Measurements from ENCODE around the gene OTOGL.
A peak's percentile ranks its signal among the peaks of the same experiment; 100 is the strongest.

Gene OTOGL

DNA sequence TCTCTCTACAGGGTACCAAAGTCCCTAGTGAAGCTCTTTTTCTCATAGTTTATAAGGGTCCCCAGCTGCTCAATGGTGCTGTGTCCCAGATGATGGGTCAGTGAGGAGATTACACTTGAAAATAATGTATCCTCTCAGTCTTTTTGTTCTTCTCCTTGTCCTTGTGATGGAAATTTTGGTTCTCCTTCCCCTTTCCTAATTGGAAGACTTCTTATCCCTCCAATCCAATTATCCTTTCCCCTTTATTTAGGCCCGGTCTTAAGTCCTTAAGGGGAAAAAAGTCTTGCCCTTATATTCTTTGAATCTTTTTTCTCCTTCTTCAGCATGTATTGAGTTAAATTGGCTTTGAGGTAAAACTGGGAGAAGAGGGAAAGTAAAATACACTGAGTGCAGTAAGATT lies 218.6 kb downstream of the OTOGL start:
- no peak overlapping the region for H3K27ac ChIP-seq (ENCODE audit: low read depth, low read length)
- no peak overlapping the region for H2AK5ac ChIP-seq (ENCODE audit: low read length)
- no peak overlapping the region for H3K23ac ChIP-seq (ENCODE audit: low read length)
- no peaks in the 10 kb centered on the region for H3K27me3 ChIP-seq (ENCODE audit: insufficient read depth, low read length)
- no peaks in the 10 kb centered on the region for H3K9me3 ChIP-seq (ENCODE audit: insufficient read depth, low read depth, low read length)
- no peak overlapping the region for H4K91ac ChIP-seq (ENCODE audit: low read depth, low read length)
- H3K4ac ChIP-seq (ENCODE audit: low read depth, low read length) = no peak overlapping the region
- no peak overlapping the region for H2AFZ ChIP-seq (ENCODE audit: insufficient read depth, low read length, poor library complexity)
- H2BK120ac ChIP-seq (ENCODE audit: insufficient read depth, low read length, poor library complexity) = no peak overlapping the region
- H3K9ac ChIP-seq (ENCODE audit: low read length) = no peak overlapping the region
- H3K14ac ChIP-seq (ENCODE audit: low read length) = no peak overlapping the region
- DNase-seq = no peak
- H3K4me3 ChIP-seq (ENCODE audit: low read depth, low read length) = no peak overlapping the region
- H4K12ac ChIP-seq (ENCODE audit: low read depth, low read length) = no peak overlapping the region
- H4K8ac ChIP-seq (ENCODE audit: low read depth, low read length) = no peak overlapping the region
- no peaks in the 10 kb centered on the region for H3K79me1 ChIP-seq (ENCODE audit: low read length)
- no peak overlapping the region for H3K4me2 ChIP-seq (ENCODE audit: low read length)
- H2BK5ac ChIP-seq (ENCODE audit: low read depth, low read length, poor library complexity) = no peak overlapping the region
- H3K18ac ChIP-seq (ENCODE audit: low read length) = no peak overlapping the region
- H3K79me2 ChIP-seq (ENCODE audit: control insufficient read depth, insufficient read depth, low read length, poor library complexity) = no peaks in the 10 kb centered on the region
- no peak overlapping the region for H2BK12ac ChIP-seq (ENCODE audit: low read length)
- no CpG with 5 or more reads among the region's 1 CpG for WGBS (ENCODE audit: extremely low coverage, insufficient coverage, insufficient read length)
- peaks cover 5 to 12% of the 10 kb centered on the region in 2 experiments for H3K4me1 ChIP-seq (ENCODE audit: control insufficient read depth in 1 of 2, insufficient read depth in 2 of 2, low read length in 2 of 2)
- no peaks in the 10 kb centered on the region for H3K36me3 ChIP-seq (ENCODE audit: control insufficient read depth in 1 of 2, insufficient read depth in 2 of 2, low read length in 2 of 2)

DNA sequence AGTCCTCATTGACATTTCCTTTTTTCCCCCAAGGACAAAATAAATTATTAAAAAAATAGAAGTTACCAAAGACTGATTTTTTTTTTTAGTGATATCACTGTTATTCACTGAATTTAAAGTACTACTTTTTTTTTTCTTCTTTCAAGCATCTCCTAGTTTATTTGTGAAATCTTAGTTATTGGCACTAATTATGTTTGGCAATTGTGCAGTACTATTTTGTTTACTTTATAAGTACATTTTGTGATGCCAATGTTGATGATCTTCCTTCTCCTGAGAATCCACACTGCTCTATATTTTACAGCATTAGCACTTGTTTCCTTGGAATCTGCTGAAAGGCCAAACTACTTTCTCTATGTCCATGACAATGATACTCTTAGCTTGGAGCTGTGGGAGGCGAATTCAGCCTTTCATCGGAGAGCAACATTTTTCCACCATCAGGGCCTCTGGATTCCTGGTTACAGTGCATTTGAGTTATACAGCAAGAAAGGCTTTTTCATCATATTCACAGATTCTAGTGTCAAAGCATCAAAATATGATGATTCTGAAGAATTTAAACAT lies 220.9 kb downstream of the OTOGL start:
- H3K4me3 ChIP-seq (ENCODE audit: low read depth, low read length) = no peak overlapping the region
- no peak overlapping the region for H4K8ac ChIP-seq (ENCODE audit: low read depth, low read length)
- no peaks in the 10 kb centered on the region for H3K9me3 ChIP-seq (ENCODE audit: insufficient read depth, low read depth, low read length)
- H3K79me1 ChIP-seq (ENCODE audit: low read length) = no peaks in the 10 kb centered on the region
- H3K14ac ChIP-seq (ENCODE audit: low read length) = no peak overlapping the region
- peak; percentile 15 to 57 for DNase-seq
- H3K36me3 ChIP-seq (ENCODE audit: control insufficient read depth in 1 of 2, insufficient read depth in 2 of 2, low read length in 2 of 2) = no peaks in the 10 kb centered on the region
- H2BK5ac ChIP-seq (ENCODE audit: low read depth, low read length, poor library complexity) = no peak overlapping the region
- H3K4me1 ChIP-seq (ENCODE audit: control insufficient read depth in 1 of 2, insufficient read depth in 2 of 2, low read length in 2 of 2) = peaks cover 5 to 12% of the 10 kb centered on the region in 2 experiments
- no peak overlapping the region for H3K18ac ChIP-seq (ENCODE audit: low read length)
- no peaks in the 10 kb centered on the region for H3K79me2 ChIP-seq (ENCODE audit: control insufficient read depth, insufficient read depth, low read length, poor library complexity)
- H3K9ac ChIP-seq (ENCODE audit: low read length) = no peak overlapping the region
- no peak overlapping the region for H2AK5ac ChIP-seq (ENCODE audit: low read length)
- H3K4ac ChIP-seq (ENCODE audit: low read depth, low read length) = no peak overlapping the region
- no peak overlapping the region for H4K91ac ChIP-seq (ENCODE audit: low read depth, low read length)
- no peak overlapping the region for H4K12ac ChIP-seq (ENCODE audit: low read depth, low read length)
- no peak overlapping the region for H3K23ac ChIP-seq (ENCODE audit: low read length)
- no peaks in the 10 kb centered on the region for H3K27me3 ChIP-seq (ENCODE audit: insufficient read depth, low read length)
- no peak overlapping the region for H2BK120ac ChIP-seq (ENCODE audit: insufficient read depth, low read length, poor library complexity)
- no peak overlapping the region for H2BK12ac ChIP-seq (ENCODE audit: low read length)
- H3K27ac ChIP-seq (ENCODE audit: low read depth, low read length) = no peak overlapping the region
- WGBS (ENCODE audit: extremely low coverage, insufficient coverage, insufficient read length) = no CpG with 5 or more reads among the region's 2 CpGs
- no peak overlapping the region for H2AFZ ChIP-seq (ENCODE audit: insufficient read depth, low read length, poor library complexity)
- H3K4me2 ChIP-seq (ENCODE audit: low read length) = no peak overlapping the region

DNA sequence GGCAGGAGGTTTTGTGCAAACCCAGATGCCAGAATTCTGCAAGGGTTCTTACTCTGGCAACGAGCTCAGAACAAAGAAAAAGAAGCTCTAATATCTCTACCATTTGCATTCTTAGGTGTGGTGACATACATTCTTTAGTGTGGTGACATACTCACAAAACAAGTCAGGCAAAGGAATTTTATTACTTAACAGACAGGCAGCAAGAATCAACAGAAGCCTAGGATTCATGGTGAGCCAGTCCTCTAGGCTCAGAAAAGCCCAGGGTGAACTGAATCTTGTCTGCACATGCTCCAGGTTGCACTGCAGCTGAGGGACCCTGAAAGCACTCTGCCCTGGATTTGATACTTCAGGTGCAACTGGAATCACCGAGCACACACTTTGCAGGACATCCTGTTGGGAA lies 222.3 kb downstream of the OTOGL start:
- WGBS (ENCODE audit: extremely low coverage, insufficient coverage, insufficient read length) = no CpG with 5 or more reads among the region's 2 CpGs

DNA sequence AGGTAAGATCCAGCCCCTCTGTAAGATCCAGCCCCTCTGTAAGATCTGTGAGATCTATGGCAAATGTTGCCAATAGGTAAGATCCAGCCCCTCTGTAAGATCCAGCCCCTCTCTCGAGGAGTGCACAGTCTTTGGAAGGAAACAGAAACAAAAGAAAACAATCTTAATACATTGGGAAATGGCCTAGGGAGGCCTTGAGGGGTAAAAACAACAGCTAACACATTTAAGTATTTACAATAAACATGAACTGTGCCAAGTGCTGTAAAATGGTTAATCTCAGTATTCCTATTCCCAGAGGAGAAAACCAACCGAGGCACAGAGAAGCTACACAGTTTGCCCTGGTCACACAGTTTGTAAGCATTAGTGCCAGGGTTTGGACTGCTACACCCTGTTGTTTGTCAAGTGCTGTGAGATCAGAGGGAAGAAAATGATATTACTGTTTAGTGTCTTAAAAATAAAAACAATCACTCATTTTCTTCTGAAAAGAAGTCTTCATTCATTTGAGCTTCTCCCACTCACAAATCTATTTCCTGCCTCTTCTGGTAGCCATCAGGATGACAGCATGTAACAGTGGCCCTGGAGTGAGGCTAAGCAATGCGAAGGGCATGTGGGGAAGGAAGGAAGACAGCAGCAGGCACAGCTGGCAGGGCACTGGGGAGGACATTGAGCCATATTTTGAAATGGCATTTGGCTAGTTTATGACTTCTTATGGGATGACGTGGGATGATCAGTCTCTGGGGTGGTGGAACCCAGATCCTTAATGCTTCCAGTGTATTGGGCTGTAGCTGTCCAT lies 226.0 kb downstream of the OTOGL start:
- H3K27ac ChIP-seq (ENCODE audit: low read depth, low read length) = no peak overlapping the region
- H3K23ac ChIP-seq (ENCODE audit: low read length) = no peak overlapping the region
- H2BK12ac ChIP-seq (ENCODE audit: low read length) = no peak overlapping the region
- no peaks in the 10 kb centered on the region for H3K79me1 ChIP-seq (ENCODE audit: low read length)
- no peak overlapping the region for H3K18ac ChIP-seq (ENCODE audit: low read length)
- no CpG with 5 or more reads among the region's 4 CpGs for WGBS (ENCODE audit: extremely low coverage, insufficient coverage, insufficient read length)
- DNase-seq = no peak
- H3K9ac ChIP-seq (ENCODE audit: low read length) = no peak overlapping the region
- H4K8ac ChIP-seq (ENCODE audit: low read depth, low read length) = no peak overlapping the region
- H2BK120ac ChIP-seq (ENCODE audit: insufficient read depth, low read length, poor library complexity) = no peak overlapping the region
- H3K4ac ChIP-seq (ENCODE audit: low read depth, low read length) = no peak overlapping the region
- no peak overlapping the region for H4K12ac ChIP-seq (ENCODE audit: low read depth, low read length)
- H3K4me3 ChIP-seq (ENCODE audit: low read depth, low read length) = no peak overlapping the region
- H3K36me3 ChIP-seq (ENCODE audit: control insufficient read depth in 1 of 2, insufficient read depth in 2 of 2, low read length in 2 of 2) = no peaks in the 10 kb centered on the region
- no peak overlapping the region for H3K14ac ChIP-seq (ENCODE audit: low read length)
- H3K4me2 ChIP-seq (ENCODE audit: low read length) = no peak overlapping the region
- H2AK5ac ChIP-seq (ENCODE audit: low read length) = no peak overlapping the region
- no peaks in the 10 kb centered on the region for H3K79me2 ChIP-seq (ENCODE audit: control insufficient read depth, insufficient read depth, low read length, poor library complexity)
- H2BK5ac ChIP-seq (ENCODE audit: low read depth, low read length, poor library complexity) = no peak overlapping the region
- H3K4me1 ChIP-seq (ENCODE audit: control insufficient read depth in 1 of 2, insufficient read depth in 2 of 2, low read length in 2 of 2) = peaks cover 5 to 8% of the 10 kb centered on the region in 2 experiments
- H3K27me3 ChIP-seq (ENCODE audit: insufficient read depth, low read length) = no peaks in the 10 kb centered on the region
- H3K9me3 ChIP-seq (ENCODE audit: insufficient read depth, low read depth, low read length) = no peaks in the 10 kb centered on the region
- H2AFZ ChIP-seq (ENCODE audit: insufficient read depth, low read length, poor library complexity) = no peak overlapping the region
- H4K91ac ChIP-seq (ENCODE audit: low read depth, low read length) = no peak overlapping the region

More for the DNA sequence above, 222.3 kb downstream of the OTOGL start:
- Histone ChIP-seq H2BK12ac (ENCODE audit: low read length) (no peak overlapping the region), H2AK5ac (ENCODE audit: low read length) (no peak overlapping the region), H3K4me3 (ENCODE audit: low read depth, low read length) (no peak overlapping the region), H3K79me2 (ENCODE audit: control insufficient read depth, insufficient read depth, low read length, poor library complexity) (no peaks in the 10 kb centered on the region), H4K8ac (ENCODE audit: low read depth, low read length) (no peak overlapping the region), H2BK120ac (ENCODE audit: insufficient read depth, low read length, poor library complexity) (no peak overlapping the region), H4K91ac (ENCODE audit: low read depth, low read length) (no peak overlapping the region), H3K9me3 (ENCODE audit: insufficient read depth, low read depth, low read length) (no peaks in the 10 kb centered on the region), H3K4ac (ENCODE audit: low read depth, low read length) (no peak overlapping the region), H2AFZ (ENCODE audit: insufficient read depth, low read length, poor library complexity) (no peak overlapping the region), H3K23ac (ENCODE audit: low read length) (no peak overlapping the region), H3K27me3 (ENCODE audit: insufficient read depth, low read length) (no peaks in the 10 kb centered on the region), H3K18ac (ENCODE audit: low read length) (no peak overlapping the region), H3K9ac (ENCODE audit: low read length) (no peak overlapping the region), H3K27ac (ENCODE audit: low read depth, low read length) (peak overlapping the region; percentile 17), H4K12ac (ENCODE audit: low read depth, low read length) (no peak overlapping the region), H3K4me1 (ENCODE audit: control insufficient read depth in 1 of 2, insufficient read depth in 2 of 2, low read length in 2 of 2) (peaks cover 5 to 8% of the 10 kb centered on the region in 2 experiments), H2BK5ac (ENCODE audit: low read depth, low read length, poor library complexity) (no peak overlapping the region), H3K4me2 (ENCODE audit: low read length) (peak overlapping the region; percentile 45), H3K79me1 (ENCODE audit: low read length) (no peaks in the 10 kb centered on the region), H3K36me3 (ENCODE audit: control insufficient read depth in 1 of 2, insufficient read depth in 2 of 2, low read length in 2 of 2) (no peaks in the 10 kb centered on the region), H3K14ac (ENCODE audit: low read length) (no peak overlapping the region)
- DNase-seq = peak; percentile 33 to 89

Data from trophoblast cell (in vitro differentiated cells and primary cell).